Measurements from ENCODE around the gene SORBS1. TPM values are rescaled to one million over a fixed set of nuclear protein-coding genes. Genes with fewer than 3 reads are reported as not detected.

The SORBS1 gene
- total RNA-seq, 1 donor from 2014 or later = 16.1 TPM

- Histone ChIP-seq H2AFZ (replicated peaks) (no peak overlapping the region), H3K79me2 (ENCODE audit: low read depth) (no peaks in the 10 kb centered on the region), H3K27ac (no peak overlapping the region), H4K20me1 (ENCODE audit: low read depth) (no peaks in the 10 kb centered on the region), H3K27me3 (no peaks in the 10 kb centered on the region), H3F3A (ENCODE audit: low read depth) (no peaks in the 10 kb centered on the region), H3K9ac (no peak overlapping the region), H3K36me3 (no peaks in the 10 kb centered on the region), H3K4me2 (no peak overlapping the region), H3K4me3 (no peak overlapping the region), H3K9me3 (ENCODE audit: low read depth) (no peaks in the 10 kb centered on the region), H3K4me1 (peaks cover 4% of the 10 kb centered on the region)
- no peak for TF ChIP-seq EZH2 (IDR thresholded peaks at IDR 0.05)
- TF ChIP-seq EZH2phosphoT487 (IDR thresholded peaks at IDR 0.05) = no peak
- TF ChIP-seq CTCF (IDR thresholded peaks at IDR 0.05) = no peak
- Mint-ChIP-seq H3K4me1 (peaks cover 3% of the 10 kb centered on the region), H3K27me3 (ENCODE audit: insufficient read depth, low read depth) (no peaks in the 10 kb centered on the region), H3K27ac (no peak overlapping the region), H3K9me3 (no peaks in the 10 kb centered on the region), H3K4me3 (no peak overlapping the region), H3K36me3 (peaks cover 1% of the 10 kb centered on the region)
- DNase-seq (ENCODE audit: low spot score) = no peak
Observed at GRCh38 chr10:95496246-95496911, 64.8 kb downstream of the SORBS1 start.

- Histone ChIP-seq H3K36me3 (no peaks in the 10 kb centered on the region), H4K20me1 (ENCODE audit: low read depth) (no peaks in the 10 kb centered on the region), H3K9ac (no peak overlapping the region), H3F3A (ENCODE audit: low read depth) (no peaks in the 10 kb centered on the region), H2AFZ (replicated peaks) (no peak overlapping the region), H3K27me3 (no peaks in the 10 kb centered on the region), H3K4me2 (no peak overlapping the region), H3K4me1 (no peaks in the 10 kb centered on the region), H3K9me3 (ENCODE audit: low read depth) (no peaks in the 10 kb centered on the region), H3K27ac (no peak overlapping the region), H3K79me2 (ENCODE audit: low read depth) (no peaks in the 10 kb centered on the region), H3K4me3 (no peak overlapping the region)
- no peak overlapping the region for H3K4me3 Mint-ChIP-seq
- H3K9me3 Mint-ChIP-seq = no peaks in the 10 kb centered on the region
- no peak overlapping the region for H3K27ac Mint-ChIP-seq
- DNase-seq (ENCODE audit: low spot score) = no peak
- H3K36me3 Mint-ChIP-seq = peaks cover 1% of the 10 kb centered on the region
- no peaks in the 10 kb centered on the region for H3K27me3 Mint-ChIP-seq (ENCODE audit: insufficient read depth, low read depth)
- no peaks in the 10 kb centered on the region for H3K4me1 Mint-ChIP-seq
- no peak for TF ChIP-seq CTCF (IDR thresholded peaks at IDR 0.05)
- TF ChIP-seq EZH2phosphoT487 (IDR thresholded peaks at IDR 0.05) = no peak
- no peak for TF ChIP-seq EZH2 (IDR thresholded peaks at IDR 0.05)
Observed at GRCh38 chr10:95493862-95494261, 67.3 kb downstream of the SORBS1 start.

GRCh38 chr10:95487994-95488393, 73.2 kb downstream of the SORBS1 start:
- Histone ChIP-seq H3K79me2 (ENCODE audit: low read depth) (no peaks in the 10 kb centered on the region), H3K36me3 (no peaks in the 10 kb centered on the region), H3K4me1 (no peaks in the 10 kb centered on the region), H3K4me3 (no peak overlapping the region), H3K9ac (no peak overlapping the region), H3K9me3 (ENCODE audit: low read depth) (no peaks in the 10 kb centered on the region), H3K4me2 (no peak overlapping the region), H3K27me3 (no peaks in the 10 kb centered on the region), H3K27ac (no peak overlapping the region), H2AFZ (replicated peaks) (no peak overlapping the region), H4K20me1 (ENCODE audit: low read depth) (no peaks in the 10 kb centered on the region), H3F3A (ENCODE audit: low read depth) (no peaks in the 10 kb centered on the region)
- Mint-ChIP-seq H3K4me1 (no peaks in the 10 kb centered on the region), H3K27ac (no peak overlapping the region), H3K9me3 (no peaks in the 10 kb centered on the region), H3K4me3 (no peak overlapping the region), H3K36me3 (no peaks in the 10 kb centered on the region), H3K27me3 (ENCODE audit: insufficient read depth, low read depth) (no peaks in the 10 kb centered on the region)
- DNase-seq (ENCODE audit: low spot score) = no peak
- TF ChIP-seq CTCF (IDR thresholded peaks at IDR 0.05) = no peak
- no peak for TF ChIP-seq EZH2 (IDR thresholded peaks at IDR 0.05)
- TF ChIP-seq EZH2phosphoT487 (IDR thresholded peaks at IDR 0.05) = no peak

Data from neural progenitor cell (in vitro differentiated cells).